Retinal pigment epithelial cell (primary cell): ENCODE data around the gene VPS13A.

Experiments used
- DNase-seq: peaks from one replicate; pipeline ENCODE4 v3.0.0-alpha.2; 2010; ENCODE audit warnings: low read depth
- H3K4me3 ChIP-seq: 2 replicates; pipeline ENCODE4 v1.5.1; 2011; ENCODE audit warnings: mild to moderate bottlenecking, low read length, control low read depth, moderate library complexity
- TF ChIP-seq, protein P1 (sequence below): conservative IDR thresholded peaks from 2 replicates; pipeline ENCODE4 v1.5.1; 2011; ENCODE audit warnings: low read depth, low read length, control low read depth, inconsistent platforms

Gene VPS13A

DNA sequence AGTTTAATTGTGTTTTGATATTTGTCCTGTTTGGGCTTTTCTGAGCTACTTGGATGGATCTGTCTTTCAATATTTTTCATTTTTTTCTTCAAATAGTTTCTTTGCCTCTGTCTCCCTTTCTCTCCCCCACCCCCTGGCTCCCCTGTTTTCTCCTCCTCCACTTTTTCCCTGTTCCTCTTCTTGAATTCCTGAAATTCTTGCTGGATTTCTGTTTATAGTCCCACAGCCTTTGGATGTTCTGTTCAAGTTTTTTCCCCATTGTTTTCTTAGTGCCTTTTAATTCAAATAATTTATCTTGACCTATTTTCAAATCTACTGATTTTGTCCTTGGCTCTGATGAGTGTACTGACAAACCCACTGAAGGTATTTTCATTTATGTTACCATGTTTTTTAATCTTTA is 113.0 kb downstream of the VPS13A start:
- no peak for DNase-seq
- no peak overlapping the region for H3K4me3 ChIP-seq
- TF ChIP-seq, protein P1, sequence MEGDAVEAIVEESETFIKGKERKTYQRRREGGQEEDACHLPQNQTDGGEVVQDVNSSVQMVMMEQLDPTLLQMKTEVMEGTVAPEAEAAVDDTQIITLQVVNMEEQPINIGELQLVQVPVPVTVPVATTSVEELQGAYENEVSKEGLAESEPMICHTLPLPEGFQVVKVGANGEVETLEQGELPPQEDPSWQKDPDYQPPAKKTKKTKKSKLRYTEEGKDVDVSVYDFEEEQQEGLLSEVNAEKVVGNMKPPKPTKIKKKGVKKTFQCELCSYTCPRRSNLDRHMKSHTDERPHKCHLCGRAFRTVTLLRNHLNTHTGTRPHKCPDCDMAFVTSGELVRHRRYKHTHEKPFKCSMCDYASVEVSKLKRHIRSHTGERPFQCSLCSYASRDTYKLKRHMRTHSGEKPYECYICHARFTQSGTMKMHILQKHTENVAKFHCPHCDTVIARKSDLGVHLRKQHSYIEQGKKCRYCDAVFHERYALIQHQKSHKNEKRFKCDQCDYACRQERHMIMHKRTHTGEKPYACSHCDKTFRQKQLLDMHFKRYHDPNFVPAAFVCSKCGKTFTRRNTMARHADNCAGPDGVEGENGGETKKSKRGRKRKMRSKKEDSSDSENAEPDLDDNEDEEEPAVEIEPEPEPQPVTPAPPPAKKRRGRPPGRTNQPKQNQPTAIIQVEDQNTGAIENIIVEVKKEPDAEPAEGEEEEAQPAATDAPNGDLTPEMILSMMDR: no peak

DNA sequence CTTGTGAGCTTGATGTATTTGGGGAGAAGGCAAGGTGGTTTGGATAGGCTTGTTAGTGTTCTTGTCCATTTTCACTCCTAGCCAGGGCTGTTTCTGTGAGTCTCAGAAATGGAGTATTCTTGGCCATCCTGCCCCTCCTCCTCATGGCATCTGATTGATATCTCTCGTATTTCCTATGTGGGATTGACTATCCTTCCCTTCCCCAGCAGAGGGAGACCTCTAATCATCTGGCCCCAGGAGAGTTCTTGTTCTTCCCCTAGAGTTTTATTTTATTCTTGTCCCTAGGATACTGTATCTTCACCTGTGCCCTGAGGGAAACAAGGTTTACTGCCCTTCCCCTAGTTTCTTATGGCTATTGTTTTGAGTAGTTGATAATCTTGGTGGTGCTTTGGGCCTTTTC is 114.4 kb downstream of the VPS13A start:
- peak; percentile 2 for DNase-seq
- TF ChIP-seq, protein P1: peak; percentile 63
- no peak overlapping the region for H3K4me3 ChIP-seq

DNA sequence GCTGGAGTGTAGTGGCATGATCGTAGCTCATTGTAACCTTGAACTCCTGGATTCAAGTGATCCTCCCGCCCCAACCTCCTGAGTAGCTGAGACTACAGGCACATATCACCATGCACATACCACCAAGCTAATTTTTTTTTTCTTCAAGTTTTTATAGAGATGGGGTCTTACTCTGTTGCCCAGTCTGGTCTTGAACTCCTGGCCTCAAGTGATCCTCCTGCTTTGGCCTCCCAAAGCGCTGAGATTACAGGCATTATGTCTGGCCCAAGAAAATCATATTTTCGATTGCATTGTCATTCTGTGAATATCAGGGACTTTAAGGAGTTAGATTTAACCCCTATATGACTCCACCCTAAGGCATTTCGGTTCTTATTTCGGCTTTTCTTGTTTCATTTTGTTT is 116.6 kb downstream of the VPS13A start:
- no peak overlapping the region for H3K4me3 ChIP-seq
- no peak for DNase-seq

DNA sequence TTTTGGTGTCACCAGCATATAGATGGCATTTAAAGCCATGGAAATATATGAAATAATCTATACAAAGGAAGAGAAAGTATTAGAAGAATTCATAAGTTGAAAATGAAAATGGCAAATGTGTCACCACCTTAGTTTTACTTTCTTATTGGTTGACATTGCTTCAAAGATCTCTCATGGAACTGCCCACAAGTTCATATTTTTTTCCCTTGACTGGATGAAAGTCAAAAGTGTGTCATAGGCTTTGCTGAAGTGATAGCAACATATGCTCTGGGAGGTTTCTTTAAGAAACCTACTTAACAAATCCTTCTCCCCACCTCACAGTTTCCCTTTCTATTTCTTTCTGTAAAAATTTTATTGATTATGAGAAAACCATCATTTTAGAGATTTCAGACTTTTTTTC is 127.2 kb downstream of the VPS13A start:
- no peak for DNase-seq
- no peak overlapping the region for H3K4me3 ChIP-seq
- TF ChIP-seq, protein P1: no peak

More for the DNA sequence above, 116.6 kb downstream of the VPS13A start:
- TF ChIP-seq, protein P1: no peak

DNA sequence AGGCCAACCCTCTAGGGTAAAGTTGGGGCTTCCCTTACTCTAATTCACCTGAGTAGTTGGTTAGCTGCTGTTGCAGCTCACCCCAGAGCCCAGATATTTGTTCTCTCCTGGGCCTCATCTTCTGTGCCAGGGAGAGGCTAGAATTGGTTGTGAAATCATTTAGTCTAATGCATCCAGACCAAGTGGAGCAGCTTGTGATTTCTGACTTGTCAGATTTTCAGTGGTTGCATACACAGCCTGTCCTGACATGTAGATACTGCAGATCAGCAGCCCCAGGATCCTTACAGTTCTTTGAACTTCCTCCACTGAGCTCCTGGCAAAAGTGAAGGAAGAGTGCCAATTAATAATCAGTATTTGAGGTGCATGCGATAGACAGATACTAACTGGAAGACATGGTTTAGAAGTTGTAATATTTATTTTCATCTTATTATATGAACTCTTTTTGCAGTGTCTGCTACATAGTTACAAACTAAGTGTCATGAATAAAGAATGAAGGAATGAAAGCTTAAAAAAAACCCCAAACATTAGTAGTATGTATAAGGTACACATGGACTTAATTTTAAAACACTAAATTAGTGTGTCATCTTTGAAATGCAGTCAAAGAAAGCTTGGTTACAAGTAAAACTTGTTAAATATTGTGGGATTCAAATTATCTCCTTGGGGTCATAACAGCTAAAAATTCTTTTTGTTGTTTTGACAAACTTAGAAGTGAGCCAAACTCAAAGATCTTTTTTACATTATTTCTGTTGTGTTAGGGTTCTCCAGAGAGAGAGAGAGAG is 128.5 kb downstream of the VPS13A start:
- TF ChIP-seq, protein P1: no peak
- DNase-seq: no peak

DNA sequence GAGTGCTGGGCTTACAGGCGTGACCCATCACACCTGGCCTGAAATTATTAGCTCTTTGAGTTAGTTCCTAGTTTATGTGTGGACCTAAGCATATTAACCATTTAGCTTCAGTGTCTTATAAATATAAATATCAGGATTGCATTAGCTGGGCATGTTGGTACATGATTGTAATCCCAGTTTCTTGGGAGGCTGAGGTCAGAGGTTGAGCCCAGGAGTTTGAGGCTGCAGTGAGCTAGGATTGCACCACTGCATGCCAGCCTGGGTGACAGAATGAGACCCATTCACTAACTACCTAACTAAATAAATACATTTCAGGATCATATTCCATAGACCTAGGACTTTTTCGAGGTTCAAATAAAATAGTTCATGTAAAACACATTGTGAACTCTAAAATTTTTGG is 129.8 kb downstream of the VPS13A start:
- no peak for DNase-seq
- TF ChIP-seq, protein P1: no peak
- H3K4me3 ChIP-seq: no peak overlapping the region

More for the DNA sequence above, 128.5 kb downstream of the VPS13A start:
- no peak overlapping the region for H3K4me3 ChIP-seq

DNA sequence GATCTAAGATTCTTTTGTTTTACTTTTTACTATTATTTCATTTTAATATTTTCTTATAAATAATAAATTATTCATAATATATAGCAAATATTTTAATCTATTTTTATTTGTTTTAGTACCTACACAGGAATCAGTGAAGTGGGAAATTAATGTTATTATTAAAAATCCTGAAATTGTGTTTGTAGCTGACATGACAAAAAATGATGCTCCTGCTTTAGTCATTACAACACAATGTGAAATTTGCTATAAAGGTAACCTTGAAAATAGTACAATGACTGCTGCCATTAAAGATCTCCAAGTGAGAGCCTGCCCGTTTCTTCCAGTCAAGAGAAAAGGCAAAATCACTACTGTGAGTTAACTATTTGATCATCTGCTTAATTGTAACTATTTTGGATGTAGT is 138.7 kb downstream of the VPS13A start:
- H3K4me3 ChIP-seq: no peak overlapping the region
- no peak for DNase-seq
- TF ChIP-seq, protein P1: no peak
